DOHH2 (cell line): ENCODE data around the gene FSHR.

Source experiments
- H3F3A ChIP-seq: fragments of 200-600 bp; sonication (generic), shearing (Covaris generic); 2 replicates; pipeline ENCODE4 v1.6.0; 2016; ENCODE audit warnings: antibody characterized with exemption, mild to moderate bottlenecking; ENCODE audit not compliant: control insufficient read depth, insufficient read depth
- H3K27ac ChIP-seq: fragments of 200-600 bp; sonication (generic); 2 replicates; pipeline ENCODE4 v1.5.1; 2014; ENCODE audit warnings: low read depth, mild to moderate bottlenecking, low read length, moderate library complexity
- H3K27me3 ChIP-seq: fragments of 200-600 bp; sonication (generic); 2 replicates; pipeline ENCODE4 v1.6.1; 2014; ENCODE audit warnings: mild to moderate bottlenecking, low read length, mixed read lengths; ENCODE audit not compliant: control insufficient read depth
- H3K36me3 ChIP-seq: fragments of 200-600 bp; sonication (generic); 2 replicates; pipeline ENCODE4 v1.6.1; 2014; ENCODE audit warnings: mild to moderate bottlenecking, low read length, moderate library complexity, mixed read lengths; ENCODE audit not compliant: control insufficient read depth
- H3K4me1 ChIP-seq: fragments of 200-600 bp; sonication (generic); 2 replicates; pipeline ENCODE4 v1.6.1; 2014; ENCODE audit warnings: mild to moderate bottlenecking, low read length, mixed read lengths; ENCODE audit not compliant: control insufficient read depth
- H3K4me2 ChIP-seq: fragments of 200-600 bp; sonication (generic); 2 replicates; pipeline ENCODE4 v1.6.0; 2014; ENCODE audit warnings: mild to moderate bottlenecking, low read length, moderate library complexity
- H3K4me3 ChIP-seq: fragments of 200-600 bp; sonication (generic); 2 replicates; pipeline ENCODE4 v1.5.1; 2014; ENCODE audit warnings: mild to moderate bottlenecking, low read length, mixed read lengths
- H3K79me2 ChIP-seq: fragments of 200-600 bp; sonication (generic); 2 replicates; pipeline ENCODE4 v1.6.1; 2014; ENCODE audit warnings: mild to moderate bottlenecking, low read length, mixed read lengths; ENCODE audit not compliant: control insufficient read depth
- H3K9me2 ChIP-seq: fragments of 200-600 bp; sonication (generic); replicated peaks from 2 replicates; pipeline ENCODE4 v1.6.1; 2014; ENCODE audit warnings: mild to moderate bottlenecking, low read length, mixed read lengths; ENCODE audit not compliant: control insufficient read depth
- H3K9me3 ChIP-seq: fragments of 200-600 bp; sonication (generic); 2 replicates; pipeline ENCODE4 v1.6.1; 2014; ENCODE audit warnings: antibody characterized with exemption, low read length, mixed read lengths; ENCODE audit not compliant: control insufficient read depth, insufficient read depth
- H4K20me1 ChIP-seq: fragments of 200-600 bp; sonication (generic); 2 replicates; pipeline ENCODE4 v1.6.0; 2014; ENCODE audit warnings: low read depth, mild to moderate bottlenecking, antibody characterized with exemption, low read length, moderate library complexity; ENCODE audit not compliant: control insufficient read depth, insufficient read depth
- EZH2phosphoT487 ChIP-seq: fragments of 200-600 bp; sonication (generic); IDR thresholded peaks from 2 replicates; pipeline ENCODE4 v1.6.1; 2017; ENCODE audit warnings: borderline replicate concordance, mild to moderate bottlenecking, antibody characterized with exemption, low read length, moderate library complexity, mixed read lengths
- TF ChIP-seq, protein P1 (sequence below): fragments of 200-600 bp; sonication (generic); IDR thresholded peaks from one replicate; pipeline ENCODE4 v1.5.1; 2014; ENCODE audit warnings: antibody characterized with exemption, mild to moderate bottlenecking, low read depth, low read length; ENCODE audit not compliant: poor library complexity, severe bottlenecking

Gene FSHR

DNA sequence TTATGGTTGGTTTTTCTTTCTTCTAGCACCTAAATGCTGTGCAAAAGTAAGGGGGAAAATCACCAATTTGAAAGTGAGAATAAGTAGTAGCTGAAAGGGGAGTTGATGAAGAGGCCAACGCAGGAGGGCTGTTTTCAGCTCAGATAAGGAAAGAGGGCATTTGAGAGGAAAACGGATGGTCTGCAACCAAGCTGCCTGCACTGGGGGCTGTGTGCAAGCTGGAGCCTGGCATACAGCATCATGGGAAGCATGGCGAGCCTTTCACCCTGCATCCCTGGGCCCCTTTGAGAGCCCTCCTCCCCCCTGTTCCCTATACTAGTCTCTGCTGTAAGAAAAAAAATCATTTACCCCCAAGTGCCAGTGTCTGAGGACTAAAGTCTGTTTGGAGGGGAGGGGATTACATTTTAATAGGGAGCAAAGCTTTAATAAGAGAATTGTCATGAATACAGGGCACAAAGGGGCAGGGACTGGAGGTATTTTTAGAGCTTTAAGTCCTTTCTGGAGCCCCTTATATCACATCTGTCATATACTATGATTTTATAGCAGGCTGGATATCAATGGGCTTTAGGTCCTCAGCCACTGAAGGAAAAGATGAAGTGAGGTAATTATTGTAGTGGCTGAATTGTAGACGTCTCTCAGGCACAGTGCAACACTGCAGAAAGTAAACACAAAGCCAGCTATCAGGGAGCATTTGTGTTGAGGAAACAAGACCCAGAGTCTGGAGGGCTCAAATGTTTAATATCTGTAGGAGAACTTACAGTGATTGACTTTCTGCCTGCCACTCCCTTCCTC is 120.7 kb downstream of the FSHR start:
- no peaks in the 10 kb centered on the region for H3F3A ChIP-seq
- no peaks in the 10 kb centered on the region for H3K9me3 ChIP-seq
- H3K4me2 ChIP-seq, result no peak overlapping the region
- H3K4me3 ChIP-seq, result no peak overlapping the region
- no peak for TF ChIP-seq EZH2phosphoT487
- TF ChIP-seq, protein P1, sequence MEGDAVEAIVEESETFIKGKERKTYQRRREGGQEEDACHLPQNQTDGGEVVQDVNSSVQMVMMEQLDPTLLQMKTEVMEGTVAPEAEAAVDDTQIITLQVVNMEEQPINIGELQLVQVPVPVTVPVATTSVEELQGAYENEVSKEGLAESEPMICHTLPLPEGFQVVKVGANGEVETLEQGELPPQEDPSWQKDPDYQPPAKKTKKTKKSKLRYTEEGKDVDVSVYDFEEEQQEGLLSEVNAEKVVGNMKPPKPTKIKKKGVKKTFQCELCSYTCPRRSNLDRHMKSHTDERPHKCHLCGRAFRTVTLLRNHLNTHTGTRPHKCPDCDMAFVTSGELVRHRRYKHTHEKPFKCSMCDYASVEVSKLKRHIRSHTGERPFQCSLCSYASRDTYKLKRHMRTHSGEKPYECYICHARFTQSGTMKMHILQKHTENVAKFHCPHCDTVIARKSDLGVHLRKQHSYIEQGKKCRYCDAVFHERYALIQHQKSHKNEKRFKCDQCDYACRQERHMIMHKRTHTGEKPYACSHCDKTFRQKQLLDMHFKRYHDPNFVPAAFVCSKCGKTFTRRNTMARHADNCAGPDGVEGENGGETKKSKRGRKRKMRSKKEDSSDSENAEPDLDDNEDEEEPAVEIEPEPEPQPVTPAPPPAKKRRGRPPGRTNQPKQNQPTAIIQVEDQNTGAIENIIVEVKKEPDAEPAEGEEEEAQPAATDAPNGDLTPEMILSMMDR, result no peak
- H3K27ac ChIP-seq, result no peak overlapping the region
- no peaks in the 10 kb centered on the region for H3K27me3 ChIP-seq
- no peaks in the 10 kb centered on the region for H3K4me1 ChIP-seq
- no peaks in the 10 kb centered on the region for H3K9me2 ChIP-seq
- H3K79me2 ChIP-seq, result no peaks in the 10 kb centered on the region
- no peaks in the 10 kb centered on the region for H4K20me1 ChIP-seq
- H3K36me3 ChIP-seq, result no peaks in the 10 kb centered on the region

DNA sequence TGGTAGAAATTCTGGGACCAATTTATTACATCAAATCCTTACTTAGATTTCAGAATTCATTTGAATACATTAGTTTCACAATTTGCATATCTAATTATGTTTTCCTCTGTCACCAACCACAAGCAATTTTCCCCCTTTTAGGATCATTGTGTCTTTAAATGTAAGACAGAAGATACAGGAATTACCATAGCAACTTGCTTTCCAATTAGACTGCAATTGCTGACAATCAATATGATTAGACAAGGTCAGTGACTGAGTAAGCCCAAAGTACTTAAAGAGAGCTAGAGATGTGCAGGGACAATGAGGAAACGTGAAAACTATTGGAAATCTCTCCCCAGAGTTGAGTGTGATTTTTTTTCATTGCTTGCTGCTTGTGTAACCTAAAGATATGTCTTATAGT is 121.4 kb downstream of the FSHR start:
- Histone ChIP-seq H3K27ac (no peak overlapping the region), H3K4me1 (no peaks in the 10 kb centered on the region), H3F3A (no peaks in the 10 kb centered on the region), H3K27me3 (no peaks in the 10 kb centered on the region), H3K4me3 (no peak overlapping the region), H3K79me2 (no peaks in the 10 kb centered on the region), H3K9me2 (no peaks in the 10 kb centered on the region), H3K9me3 (no peaks in the 10 kb centered on the region), H3K36me3 (no peaks in the 10 kb centered on the region), H4K20me1 (no peaks in the 10 kb centered on the region), H3K4me2 (no peak overlapping the region)
- TF ChIP-seq, protein P1, result no peak
- TF ChIP-seq EZH2phosphoT487, result no peak

DNA sequence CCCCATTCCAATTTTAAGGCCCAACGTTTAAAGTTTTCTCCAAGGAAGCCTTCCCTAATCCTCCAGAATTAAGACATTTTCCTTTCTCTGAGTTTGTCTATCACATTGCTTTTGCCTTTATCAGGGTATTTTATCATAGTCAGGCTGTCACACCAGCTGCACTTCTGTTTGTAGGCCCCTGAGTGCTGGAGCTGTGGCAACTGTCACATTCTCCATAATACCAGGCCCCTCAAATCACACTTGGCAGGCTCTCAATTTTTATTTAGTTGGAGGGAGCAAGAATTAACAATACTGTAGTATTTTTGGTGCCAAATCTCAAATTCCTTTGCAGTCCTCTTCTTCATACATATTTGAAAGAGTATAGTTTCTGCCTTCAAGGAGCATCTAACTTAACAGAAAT is 122.2 kb downstream of the FSHR start:
- H3K36me3 ChIP-seq, result no peaks in the 10 kb centered on the region
- H3K4me3 ChIP-seq, result no peak overlapping the region
- no peaks in the 10 kb centered on the region for H3K27me3 ChIP-seq
- H3K79me2 ChIP-seq, result no peaks in the 10 kb centered on the region
- no peaks in the 10 kb centered on the region for H3K9me3 ChIP-seq
- H3K27ac ChIP-seq, result no peak overlapping the region
- H3K4me1 ChIP-seq, result no peaks in the 10 kb centered on the region
- no peaks in the 10 kb centered on the region for H3K9me2 ChIP-seq
- no peaks in the 10 kb centered on the region for H4K20me1 ChIP-seq
- no peak overlapping the region for H3K4me2 ChIP-seq
- TF ChIP-seq EZH2phosphoT487, result no peak
- TF ChIP-seq, protein P1, result no peak
- no peaks in the 10 kb centered on the region for H3F3A ChIP-seq
